HEK293T (cell line): ENCODE measurements around the gene HMCN2.

Experiments used
- CTCF ChIA-PET: fragments of 350-600 bp; formaldehyde crosslinking; extraction: SDS; loops from one replicate; lab custom pipeline; 2021; ENCODE audit warnings: antibody characterized with exemption, inconsistent platforms; lab: Yijun Ruan, JAX
- POLR2A ChIA-PET: fragments of 350-600 bp; formaldehyde crosslinking; extraction: SDS; loops from one replicate; lab custom pipeline; 2020; ENCODE audit warnings: antibody characterized with exemption, inconsistent platforms; lab: Yijun Ruan, JAX
- DNase-seq: peaks from one replicate; pipeline ENCODE4 v3.0.0; 2012; ENCODE audit warnings: mixed read lengths; ENCODE audit errors: extremely low spot score
- ARNT ChIP-seq: fragments of 450-650 bp; IDR thresholded peaks from 2 replicates; pipeline ENCODE4 v1.6.1; 2017; ENCODE audit warnings: mild to moderate bottlenecking
- BHLHE40 ChIP-seq: fragments of 450-650 bp; IDR thresholded peaks from 2 replicates; pipeline ENCODE4 v1.6.1; 2016; ENCODE audit warnings: mild to moderate bottlenecking, moderate library complexity, borderline replicate concordance
- CTBP1 ChIP-seq: fragments of 450-650 bp; IDR thresholded peaks from 2 replicates; pipeline ENCODE4 v1.6.1; 2016; ENCODE audit warnings: borderline replicate concordance
- ELF4 ChIP-seq: fragments of 450-650 bp; IDR thresholded peaks from 2 replicates; pipeline ENCODE4 v1.6.1; 2017; ENCODE audit warnings: antibody characterized with exemption
- FOXA1 ChIP-seq: fragments of 450-650 bp; IDR thresholded peaks from 2 replicates; pipeline ENCODE4 v1.6.1; 2016; ENCODE audit warnings: mild to moderate bottlenecking
- FOXK2 ChIP-seq: fragments of 450-650 bp; IDR thresholded peaks from 2 replicates; pipeline ENCODE4 v1.6.1; 2016; ENCODE audit warnings: mild to moderate bottlenecking
- FOXM1 ChIP-seq: fragments of 450-650 bp; IDR thresholded peaks from 2 replicates; pipeline ENCODE4 v1.6.1; 2017; ENCODE audit warnings: mild to moderate bottlenecking, borderline replicate concordance
- HDGF ChIP-seq: fragments of 450-650 bp; IDR thresholded peaks from 2 replicates; pipeline ENCODE4 v1.6.1; 2017; ENCODE audit warnings: antibody characterized with exemption, borderline replicate concordance
- L3MBTL2 ChIP-seq: fragments of 450-650 bp; conservative IDR thresholded peaks from 2 replicates; pipeline ENCODE4 v1.6.1; 2016; ENCODE audit warnings: mild to moderate bottlenecking
- LEF1 ChIP-seq: fragments of 450-650 bp; IDR thresholded peaks from 2 replicates; pipeline ENCODE4 v1.6.1; 2017; ENCODE audit warnings: mild to moderate bottlenecking, borderline replicate concordance
- NFRKB ChIP-seq: fragments of 450-650 bp; IDR thresholded peaks from 2 replicates; pipeline ENCODE4 v1.6.1; 2016; ENCODE audit warnings: mild to moderate bottlenecking, moderate library complexity
- SP1 ChIP-seq: fragments of 450-650 bp; IDR thresholded peaks from 2 replicates; pipeline ENCODE4 v1.6.1; 2017
- SUZ12 ChIP-seq: fragments of 450-650 bp; IDR thresholded peaks from 2 replicates; pipeline ENCODE4 v1.6.1; 2016; ENCODE audit warnings: mild to moderate bottlenecking
- TARDBP ChIP-seq: fragments of 450-650 bp; IDR thresholded peaks from 2 replicates; pipeline ENCODE4 v1.6.1; 2016
- ZNF384 ChIP-seq: fragments of 450-650 bp; IDR thresholded peaks from 2 replicates; pipeline ENCODE4 v1.6.1; 2016
- TF ChIP-seq, protein P1 (sequence below): fragments of 450-650 bp; IDR thresholded peaks from 2 replicates; pipeline ENCODE4 v1.6.1; 2016

The HMCN2 gene

DNA sequence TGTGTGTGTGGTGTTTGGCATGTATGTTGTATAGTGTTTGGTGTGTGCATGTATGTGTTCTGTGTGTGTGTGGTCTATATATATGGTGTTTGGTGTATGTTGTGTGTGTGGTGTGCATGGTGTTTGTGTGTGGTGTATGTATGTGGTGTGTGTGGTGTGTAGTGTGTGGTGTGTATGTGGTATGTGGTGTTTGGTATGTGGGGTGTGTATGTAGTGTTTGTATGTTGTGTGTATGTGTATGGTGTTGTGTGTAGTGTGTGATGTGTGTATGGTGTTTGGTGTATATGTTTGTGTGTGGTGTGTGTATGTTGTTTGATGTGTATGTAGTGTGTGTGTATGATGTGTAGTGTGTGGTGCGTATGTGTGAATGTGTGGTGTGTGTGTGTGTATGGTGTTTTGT, 78.8 kb downstream of the HMCN2 start:
- CTCF ChIA-PET = no interaction called here
- no peak for DNase-seq
- TF ChIP-seq ELF4 (no peak), FOXM1 (no peak), LEF1 (no peak), FOXK2 (no peak), NFRKB (no peak), SP1 (no peak), ARNT (no peak), ZNF384 (no peak), SUZ12 (no peak), BHLHE40 (no peak), CTBP1 (no peak), L3MBTL2 (no peak), FOXA1 (no peak), TARDBP (no peak)
- TF ChIP-seq, protein P1, sequence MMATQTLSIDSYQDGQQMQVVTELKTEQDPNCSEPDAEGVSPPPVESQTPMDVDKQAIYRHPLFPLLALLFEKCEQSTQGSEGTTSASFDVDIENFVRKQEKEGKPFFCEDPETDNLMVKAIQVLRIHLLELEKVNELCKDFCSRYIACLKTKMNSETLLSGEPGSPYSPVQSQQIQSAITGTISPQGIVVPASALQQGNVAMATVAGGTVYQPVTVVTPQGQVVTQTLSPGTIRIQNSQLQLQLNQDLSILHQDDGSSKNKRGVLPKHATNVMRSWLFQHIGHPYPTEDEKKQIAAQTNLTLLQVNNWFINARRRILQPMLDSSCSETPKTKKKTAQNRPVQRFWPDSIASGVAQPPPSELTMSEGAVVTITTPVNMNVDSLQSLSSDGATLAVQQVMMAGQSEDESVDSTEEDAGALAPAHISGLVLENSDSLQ = no peak
- POLR2A ChIA-PET = no interaction called here

DNA sequence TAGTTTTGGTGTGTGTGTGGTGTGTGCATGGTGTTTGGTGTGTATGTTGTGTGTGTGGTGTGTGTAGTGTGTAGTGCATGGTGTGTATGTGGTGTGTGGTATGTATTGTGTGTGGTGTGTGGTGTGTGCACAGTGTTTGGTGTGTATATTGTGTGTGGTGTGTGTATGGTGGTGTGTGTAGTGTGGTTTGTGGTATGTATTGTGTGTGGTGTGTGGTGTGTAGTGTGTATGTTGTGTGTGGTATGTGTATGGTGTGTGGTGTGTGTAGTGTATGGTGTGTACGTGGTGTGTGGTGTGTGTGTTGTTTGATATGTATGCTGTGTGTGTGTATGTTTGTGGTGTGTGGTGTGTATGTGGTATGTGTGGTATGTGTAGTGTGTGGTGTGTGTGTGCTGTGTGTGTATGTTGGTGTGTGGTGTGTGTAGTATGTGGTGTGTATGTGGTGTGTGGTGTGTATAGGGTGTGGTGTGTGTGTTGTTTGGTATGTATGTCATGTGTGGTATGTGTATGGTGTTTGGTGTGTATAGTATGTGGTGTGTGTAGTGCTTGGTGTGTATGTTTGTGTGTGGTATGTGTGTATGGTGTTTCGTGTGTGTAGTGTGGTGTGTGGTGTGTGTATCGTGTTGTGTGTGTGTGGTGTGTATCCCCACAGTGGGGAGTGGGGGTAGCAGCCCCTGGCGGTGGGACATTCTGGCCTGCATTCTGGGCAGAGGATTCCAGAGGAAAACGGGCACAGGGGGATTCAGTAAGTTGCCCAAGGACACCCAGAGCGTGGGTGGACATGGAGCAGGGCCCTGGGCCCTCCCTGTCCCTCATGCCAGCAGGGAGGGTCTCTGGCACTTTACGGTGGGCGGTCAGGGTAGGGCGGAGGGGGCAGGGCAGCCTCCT, 79.7 kb downstream of the HMCN2 start:
- no peak for DNase-seq
- 0 out of 2 replicates have a peak, but pooled peaks have one; percentile 18 for TF ChIP-seq CTBP1
- 0 out of 2 replicates have a peak, but pooled peaks have one; percentile 2 for TF ChIP-seq TARDBP
- TF ChIP-seq NFRKB = no peak
- CTCF ChIA-PET = interaction anchor here (0.7 kb wide), 1 partner anchor 18 kb away, joined by 3 read pairs; no protein-coding TSS in a partner anchor
- POLR2A ChIA-PET = no interaction called here

DNA sequence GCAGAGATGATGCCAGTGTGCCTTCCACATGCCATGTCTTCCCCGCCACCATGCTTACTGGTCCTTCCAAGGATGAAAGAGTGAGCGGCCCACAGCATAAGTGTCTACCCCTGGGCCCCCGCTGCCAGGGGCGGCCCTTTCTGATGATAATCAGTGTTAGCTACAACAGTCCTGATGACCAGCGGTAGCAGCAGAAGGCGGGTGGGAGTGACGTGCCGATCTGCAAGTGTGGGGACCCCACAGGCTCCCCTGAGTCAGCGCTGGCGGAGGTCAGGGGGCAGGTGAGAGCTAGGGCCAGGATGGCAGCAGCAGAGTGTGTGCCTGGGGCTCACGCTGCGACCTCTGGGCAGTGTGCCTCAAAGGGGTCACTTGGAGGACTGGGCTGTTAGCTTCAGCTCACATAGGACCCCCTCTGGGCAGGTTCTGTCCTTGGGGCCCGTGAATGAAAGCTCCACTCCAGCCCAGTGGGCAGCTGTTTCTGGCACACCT, 80.4 kb downstream of the HMCN2 start:
- DNase-seq = no peak
- POLR2A ChIA-PET = no interaction called here
- TF ChIP-seq TARDBP = no peak
- CTCF ChIA-PET = interaction anchor here (0.7 kb wide), 1 partner anchor 19 kb away, joined by 3 read pairs; no protein-coding TSS in a partner anchor

DNA sequence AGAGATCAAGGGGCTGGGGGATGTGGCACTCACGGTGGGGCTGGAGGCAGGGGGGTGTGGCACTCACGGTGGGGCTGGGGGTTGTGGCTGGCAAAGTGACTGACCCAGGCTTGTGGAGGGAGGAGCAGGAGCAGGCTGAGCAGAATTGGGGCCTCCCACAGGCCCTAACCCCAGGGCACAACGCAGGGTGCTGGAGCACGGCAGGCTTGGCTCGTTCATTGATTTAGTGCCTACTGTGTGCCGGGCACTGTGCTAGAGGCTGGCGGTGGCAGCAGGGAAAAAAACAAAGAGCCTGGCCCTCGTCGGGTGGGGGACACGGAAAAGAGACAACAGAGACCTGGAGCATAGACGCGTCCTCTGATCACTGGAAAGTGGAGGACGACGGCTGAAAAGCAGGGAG, 80.9 kb downstream of the HMCN2 start:
- ChIA-PET CTCF (interaction anchor here (0.7 kb wide), 1 partner anchor 19 kb away, joined by 3 read pairs; no protein-coding TSS in a partner anchor), POLR2A (no interaction called here)
- no peak for TF ChIP-seq BHLHE40
- no peak for TF ChIP-seq FOXM1
- no peak for TF ChIP-seq LEF1
- TF ChIP-seq FOXA1 = no peak
- TF ChIP-seq ELF4 = no peak
- no peak for TF ChIP-seq NFRKB
- TF ChIP-seq, protein P1 = no peak
- TF ChIP-seq L3MBTL2 = no peak
- no peak for DNase-seq

DNA sequence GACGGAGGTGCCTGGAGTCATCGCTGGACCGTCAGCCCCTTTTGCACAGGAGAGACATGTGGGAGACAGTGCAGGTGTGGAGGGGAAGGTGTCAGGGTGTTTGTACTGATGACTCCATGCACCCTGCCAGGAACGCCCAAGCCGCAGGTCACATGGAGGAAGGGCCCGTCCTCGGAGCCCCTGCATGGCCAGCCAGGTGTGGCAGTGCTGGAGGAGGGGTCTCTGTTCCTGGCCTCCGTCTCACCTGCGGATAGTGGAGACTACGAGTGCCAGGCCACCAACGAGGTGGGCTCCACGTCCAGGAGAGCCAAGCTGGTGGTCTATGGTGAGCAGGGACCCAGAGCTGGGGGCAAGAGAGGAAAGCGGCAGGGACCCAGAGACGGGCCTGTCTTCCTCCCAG, 81.5 kb downstream of the HMCN2 start:
- ChIA-PET CTCF (no interaction called here), POLR2A (no interaction called here)
- TF ChIP-seq ELF4 = no peak
- TF ChIP-seq, protein P1 = no peak
- TF ChIP-seq FOXK2 = no peak
- TF ChIP-seq SP1 = no peak
- no peak for TF ChIP-seq TARDBP
- DNase-seq = no peak

DNA sequence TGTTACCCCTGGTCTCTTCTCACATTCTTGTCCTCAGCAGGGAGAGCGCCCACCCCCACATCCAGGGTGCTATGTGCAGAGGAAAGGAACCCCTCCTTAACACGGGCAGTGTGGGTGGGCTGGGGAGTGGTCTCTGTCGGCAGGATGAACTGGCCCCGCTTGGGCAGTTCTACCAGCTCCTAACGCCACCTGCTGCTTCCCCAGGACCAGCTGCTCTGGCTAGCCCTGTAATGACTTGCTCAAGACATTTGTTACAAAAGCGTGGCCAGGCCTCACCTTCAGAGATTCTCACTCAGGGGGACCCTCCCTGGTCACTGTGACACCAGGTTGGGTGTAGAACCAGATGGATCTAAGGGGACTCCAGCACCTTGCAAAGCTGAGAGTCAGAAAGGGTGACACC, 82.4 kb downstream of the HMCN2 start:
- TF ChIP-seq ELF4 (no peak), LEF1 (no peak), FOXK2 (no peak), FOXM1 (no peak), ZNF384 (no peak), SUZ12 (no peak), SP1 (no peak), FOXA1 (no peak), HDGF (no peak), TARDBP (no peak), L3MBTL2 (no peak), CTBP1 (no peak), NFRKB (no peak), BHLHE40 (no peak)
- no peak for DNase-seq
- ChIA-PET POLR2A (no interaction called here), CTCF (no interaction called here)

DNA sequence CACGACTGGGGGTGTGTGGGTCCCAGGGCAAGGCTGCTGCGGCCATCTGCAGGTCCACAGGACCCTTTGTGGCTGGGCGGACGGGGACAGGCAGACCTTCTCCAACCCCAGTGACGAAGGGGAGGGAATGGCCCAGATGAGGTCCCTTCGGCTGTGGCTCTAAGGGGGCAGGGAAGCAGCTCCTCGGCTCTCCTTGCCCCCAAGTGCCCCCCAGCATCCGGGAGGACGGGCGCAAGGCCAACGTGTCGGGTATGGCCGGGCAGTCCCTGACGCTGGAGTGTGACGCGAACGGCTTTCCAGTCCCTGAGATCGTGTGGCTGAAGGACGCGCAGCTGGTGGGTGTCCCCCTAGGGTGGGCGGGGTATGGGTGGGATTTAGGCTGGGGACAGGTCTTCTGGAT, 82.8 kb downstream of the HMCN2 start:
- POLR2A ChIA-PET = no interaction called here
- TF ChIP-seq SUZ12 (no peak), BHLHE40 (no peak)
- DNase-seq = no peak
- CTCF ChIA-PET = no interaction called here
